IMR-90 (cell line): ENCODE measurements around the gene TFAP2A.

Source experiments
- BHLHE40 ChIP-seq: fragments of 150-350 bp; IDR thresholded peaks from 2 replicates; pipeline ENCODE4 v1.6.1; 2016; ENCODE audit warnings: mild to moderate bottlenecking, low read depth, low read length
- CTCF ChIP-seq: conservative IDR thresholded peaks from 2 replicates; pipeline ENCODE4 v1.5.1; 2012; ENCODE audit warnings: mild to moderate bottlenecking, low read depth, low read length, improper control_type of control experiment
- FOS ChIP-seq: fragments of 150-350 bp; IDR thresholded peaks from 2 replicates; pipeline ENCODE4 v1.6.1; 2016; ENCODE audit warnings: low read depth, low read length
- MAFK ChIP-seq: IDR thresholded peaks from 2 replicates; pipeline ENCODE4 v1.6.1; 2012; ENCODE audit warnings: low read depth, low read length, improper control_type of control experiment
- MAZ ChIP-seq: IDR thresholded peaks from 2 replicates; pipeline ENCODE4 v1.6.1; 2012; ENCODE audit warnings: low read depth, mild to moderate bottlenecking, low read length, improper control_type of control experiment, moderate library complexity, borderline replicate concordance
- NFE2L2 ChIP-seq: fragments of 150-350 bp; IDR thresholded peaks from 2 replicates; pipeline ENCODE4 v1.6.1; 2016; ENCODE audit warnings: low read depth, mild to moderate bottlenecking, low read length
- POLR2A ChIP-seq: IDR thresholded peaks from 2 replicates; pipeline ENCODE4 v1.6.1; 2012; ENCODE audit warnings: mild to moderate bottlenecking, low read depth, low read length
- RAD21 ChIP-seq: IDR thresholded peaks from 2 replicates; pipeline ENCODE4 v1.6.1; 2012; ENCODE audit warnings: low read length, improper control_type of control experiment
- RCOR1 ChIP-seq: IDR thresholded peaks from 2 replicates; pipeline ENCODE4 v1.6.1; 2012; ENCODE audit warnings: mild to moderate bottlenecking, low read length, improper control_type of control experiment; ENCODE audit not compliant: insufficient replicate concordance
- RFX5 ChIP-seq: IDR thresholded peaks from 2 replicates; pipeline ENCODE4 v1.8.0; 2012; ENCODE audit warnings: low read depth, mild to moderate bottlenecking, low read length, moderate library complexity
- USF2 ChIP-seq: fragments of 150-350 bp; IDR thresholded peaks from 2 replicates; pipeline ENCODE4 v1.6.1; 2017; ENCODE audit warnings: mild to moderate bottlenecking, antibody characterized with exemption, low read length, low read depth

GRCh38 chr6:10405513-10405900, 9.4 kb downstream of the TFAP2A start:
- TF ChIP-seq CTCF (no peak), MAFK (no peak), RCOR1 (no peak), POLR2A (no peak), MAZ (no peak), FOS (no peak), NFE2L2 (no peak), BHLHE40 (no peak), RAD21 (no peak), RFX5 (no peak), USF2 (no peak)
